BLaER1 (cell line): ENCODE measurements around the gene TSPAN5.
A peak's percentile ranks its signal among the peaks of the same experiment; 100 is the strongest.

Source experiments
- H3K27ac ChIP-seq: shearing (Covaris generic); formaldehyde crosslinking; 2 replicates; pipeline ENCODE4 v1.8.1; 2022
- H3K27me3 ChIP-seq: shearing (Covaris generic); formaldehyde crosslinking; 2 replicates; pipeline ENCODE4 v1.8.1; 2022
- H3K36me3 ChIP-seq: shearing (Covaris generic); formaldehyde crosslinking; 2 replicates; pipeline ENCODE4 v1.8.1; 2022
- H3K4me1 ChIP-seq: shearing (Covaris generic); formaldehyde crosslinking; 2 replicates; pipeline ENCODE4 v1.8.1; 2022
- H3K4me2 ChIP-seq: shearing (Covaris generic); formaldehyde crosslinking; 2 replicates; pipeline ENCODE4 v1.8.1; 2022
- H3K4me3 ChIP-seq: shearing (Covaris generic); formaldehyde crosslinking; 2 replicates; pipeline ENCODE4 v1.8.1; 2022
- H3K9ac ChIP-seq: shearing (Covaris generic); formaldehyde crosslinking; 2 replicates; pipeline ENCODE4 v1.8.1; 2022
- H3K9me3 ChIP-seq: shearing (Covaris generic); formaldehyde crosslinking; 2 replicates; pipeline ENCODE4 v1.8.1; 2022
- H4K20me1 ChIP-seq: shearing (Covaris generic); formaldehyde crosslinking; 2 replicates; pipeline ENCODE4 v1.8.1; 2022
- Cebpa-rat ChIP-seq: shearing (Covaris generic); IDR thresholded peaks from 2 replicates; pipeline ENCODE4 v1.8.1; 2022

Gene TSPAN5

DNA sequence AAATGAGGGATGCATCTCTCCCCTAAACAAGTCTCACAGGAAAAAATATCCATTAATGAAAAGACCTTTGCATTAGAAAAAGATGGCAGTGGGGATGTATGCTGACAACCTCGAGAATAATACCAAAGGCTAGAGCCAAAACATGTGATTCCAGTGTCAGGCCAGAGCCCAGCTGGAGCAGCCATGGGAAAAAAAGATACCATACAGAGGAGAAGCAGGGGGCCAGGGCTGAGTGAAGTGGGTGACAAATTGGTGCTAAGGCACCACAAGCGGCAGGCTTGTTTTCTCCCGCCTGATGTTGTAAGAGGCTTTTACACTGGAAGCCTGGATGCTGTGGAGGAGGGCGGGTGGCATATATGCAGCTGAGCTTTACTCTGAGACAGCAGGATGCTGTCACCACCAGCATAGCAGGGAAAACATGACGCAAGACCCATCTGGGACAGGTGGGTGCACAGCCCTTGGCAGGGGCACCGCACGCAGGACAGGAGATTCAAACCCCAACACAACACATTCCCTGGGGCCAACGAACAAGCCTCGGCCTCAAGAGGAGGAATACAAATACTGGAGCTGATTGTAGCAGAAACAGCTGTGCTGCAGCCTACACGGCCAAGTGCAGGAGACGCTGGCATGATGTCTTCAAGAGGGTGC lies 91.9 kb downstream of the TSPAN5 start:
- Histone ChIP-seq H3K9ac (no peak overlapping the region), H3K4me1 (peaks cover 13% of the 10 kb centered on the region), H3K4me3 (no peak overlapping the region), H3K9me3 (no peaks in the 10 kb centered on the region), H3K36me3 (no peaks in the 10 kb centered on the region), H3K4me2 (peak overlapping the region; percentile 42), H4K20me1 (no peaks in the 10 kb centered on the region), H3K27ac (no peak overlapping the region), H3K27me3 (no peaks in the 10 kb centered on the region)
- no peak for TF ChIP-seq Cebpa-rat

DNA sequence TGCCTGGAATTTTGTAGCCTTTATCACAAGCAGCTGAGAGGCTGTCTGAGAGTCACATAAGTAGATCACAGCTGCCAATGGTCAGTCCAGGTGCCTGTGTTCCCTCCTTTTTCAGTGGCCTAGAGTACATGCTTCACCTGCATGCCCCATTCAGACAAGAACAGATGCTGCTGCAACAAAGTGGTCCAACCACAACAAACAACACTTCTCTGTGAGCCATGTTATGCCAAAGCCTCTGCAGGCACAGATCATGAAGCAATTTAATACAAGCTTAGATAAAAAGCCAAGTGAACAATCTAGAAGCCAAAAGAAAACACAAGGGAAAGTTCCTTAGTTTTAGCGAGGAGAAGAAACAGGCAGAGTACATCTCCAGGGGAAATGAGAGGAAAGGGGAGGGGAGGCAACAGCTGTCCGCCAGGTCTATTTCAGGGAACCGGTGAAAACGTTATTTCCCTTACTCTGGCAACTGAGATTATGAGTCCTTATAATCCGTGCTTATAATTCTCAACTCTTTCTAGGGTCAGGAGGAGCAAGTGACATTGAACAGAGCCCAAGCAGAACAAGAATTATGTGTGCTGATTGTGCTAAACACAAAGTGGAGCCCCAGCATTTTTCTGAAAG lies 92.6 kb downstream of the TSPAN5 start:
- Histone ChIP-seq H3K4me1 (peaks cover 13% of the 10 kb centered on the region), H3K9ac (no peak overlapping the region), H3K4me3 (no peak overlapping the region), H3K27ac (no peak overlapping the region), H3K9me3 (no peaks in the 10 kb centered on the region), H4K20me1 (no peaks in the 10 kb centered on the region), H3K4me2 (peak overlapping the region; percentile 42), H3K27me3 (no peaks in the 10 kb centered on the region), H3K36me3 (no peaks in the 10 kb centered on the region)
- no peak for TF ChIP-seq Cebpa-rat

DNA sequence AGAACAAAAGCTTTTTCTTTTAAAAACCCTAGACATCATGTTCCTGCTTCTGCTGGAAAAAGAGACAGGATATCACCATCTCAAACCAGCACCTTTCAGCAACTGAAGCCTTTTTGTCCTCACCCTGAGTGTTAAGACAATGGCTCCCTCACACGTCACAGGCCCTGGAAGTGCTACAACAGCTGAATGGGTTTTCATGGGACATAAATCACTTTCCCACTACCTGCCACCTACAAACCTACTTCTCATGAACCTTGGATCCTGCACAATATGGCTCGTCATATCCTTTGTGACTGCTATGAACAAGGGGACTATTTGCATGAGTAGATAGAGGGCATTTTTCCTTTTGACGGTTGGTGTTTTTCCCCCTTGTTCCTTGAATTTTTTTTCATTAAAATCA lies 93.6 kb downstream of the TSPAN5 start:
- H3K4me2 ChIP-seq: no peak overlapping the region
- H3K27me3 ChIP-seq: no peaks in the 10 kb centered on the region
- peaks cover 13% of the 10 kb centered on the region for H3K4me1 ChIP-seq
- no peak overlapping the region for H3K9ac ChIP-seq
- H3K9me3 ChIP-seq: no peaks in the 10 kb centered on the region
- H3K36me3 ChIP-seq: no peaks in the 10 kb centered on the region
- no peak overlapping the region for H3K4me3 ChIP-seq
- H3K27ac ChIP-seq: no peak overlapping the region
- no peak for TF ChIP-seq Cebpa-rat
- H4K20me1 ChIP-seq: no peaks in the 10 kb centered on the region

DNA sequence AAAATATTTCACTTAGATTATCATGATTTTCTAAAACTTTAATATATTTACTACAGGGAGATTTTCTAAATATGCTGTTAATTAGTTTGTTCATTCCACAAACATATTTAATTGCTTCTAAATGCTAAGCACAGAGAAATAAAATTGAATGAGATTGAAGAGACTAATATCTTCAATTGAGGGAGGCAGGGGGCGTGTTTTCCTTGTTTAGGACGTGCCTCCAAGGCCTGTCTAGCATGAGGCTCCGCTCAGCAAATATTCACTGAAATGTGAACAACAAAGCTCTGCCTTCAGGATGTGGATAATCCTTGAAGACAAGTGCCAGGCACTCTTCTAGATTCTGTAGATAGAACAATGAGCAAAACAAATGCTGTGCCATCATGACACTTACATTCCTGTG lies 98.1 kb downstream of the TSPAN5 start:
- H3K9ac ChIP-seq: no peak overlapping the region
- no peak for TF ChIP-seq Cebpa-rat
- no peak overlapping the region for H3K4me2 ChIP-seq
- H4K20me1 ChIP-seq: no peaks in the 10 kb centered on the region
- H3K4me3 ChIP-seq: no peak overlapping the region
- no peaks in the 10 kb centered on the region for H3K36me3 ChIP-seq
- no peaks in the 10 kb centered on the region for H3K27me3 ChIP-seq
- H3K4me1 ChIP-seq: no peaks in the 10 kb centered on the region
- H3K9me3 ChIP-seq: no peaks in the 10 kb centered on the region
- no peak overlapping the region for H3K27ac ChIP-seq

DNA sequence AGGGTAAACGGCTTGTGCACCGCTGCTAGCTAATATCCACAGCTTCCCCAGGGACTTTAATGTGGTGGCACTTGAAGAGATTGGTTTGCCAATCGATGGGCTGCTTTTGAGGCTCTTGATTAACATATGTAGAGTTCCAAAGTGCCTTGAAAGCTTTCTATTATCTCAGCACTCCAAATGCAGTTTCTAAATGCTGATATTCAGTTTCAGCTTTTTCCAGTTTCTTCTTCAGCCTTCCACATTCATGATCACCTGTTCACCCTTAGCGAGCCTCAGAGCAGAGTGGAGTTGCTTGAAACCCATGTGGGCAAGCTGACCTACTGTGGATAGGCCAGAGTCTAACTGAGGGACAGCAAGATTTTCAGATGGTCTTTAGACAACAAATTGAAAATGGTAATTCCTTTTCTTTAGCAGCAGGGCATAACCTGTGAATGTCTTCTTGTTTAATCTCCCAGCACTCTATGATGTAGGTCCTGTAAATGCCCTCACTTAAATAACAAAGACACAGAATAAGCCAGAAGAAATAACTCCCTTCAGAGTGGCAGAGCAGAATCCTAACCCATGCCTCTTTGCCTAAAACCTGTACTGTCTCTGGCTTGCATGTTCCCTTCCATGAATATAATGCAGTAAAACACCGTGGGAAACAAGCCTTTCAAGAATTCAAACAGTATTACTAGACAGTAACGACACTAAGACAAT lies 99.8 kb downstream of the TSPAN5 start:
- no peaks in the 10 kb centered on the region for H4K20me1 ChIP-seq
- no peaks in the 10 kb centered on the region for H3K9me3 ChIP-seq
- H3K9ac ChIP-seq: no peak overlapping the region
- no peaks in the 10 kb centered on the region for H3K4me1 ChIP-seq
- no peaks in the 10 kb centered on the region for H3K36me3 ChIP-seq
- H3K27ac ChIP-seq: no peak overlapping the region
- H3K4me2 ChIP-seq: no peak overlapping the region
- no peaks in the 10 kb centered on the region for H3K27me3 ChIP-seq
- H3K4me3 ChIP-seq: no peak overlapping the region
- TF ChIP-seq Cebpa-rat: no peak

DNA sequence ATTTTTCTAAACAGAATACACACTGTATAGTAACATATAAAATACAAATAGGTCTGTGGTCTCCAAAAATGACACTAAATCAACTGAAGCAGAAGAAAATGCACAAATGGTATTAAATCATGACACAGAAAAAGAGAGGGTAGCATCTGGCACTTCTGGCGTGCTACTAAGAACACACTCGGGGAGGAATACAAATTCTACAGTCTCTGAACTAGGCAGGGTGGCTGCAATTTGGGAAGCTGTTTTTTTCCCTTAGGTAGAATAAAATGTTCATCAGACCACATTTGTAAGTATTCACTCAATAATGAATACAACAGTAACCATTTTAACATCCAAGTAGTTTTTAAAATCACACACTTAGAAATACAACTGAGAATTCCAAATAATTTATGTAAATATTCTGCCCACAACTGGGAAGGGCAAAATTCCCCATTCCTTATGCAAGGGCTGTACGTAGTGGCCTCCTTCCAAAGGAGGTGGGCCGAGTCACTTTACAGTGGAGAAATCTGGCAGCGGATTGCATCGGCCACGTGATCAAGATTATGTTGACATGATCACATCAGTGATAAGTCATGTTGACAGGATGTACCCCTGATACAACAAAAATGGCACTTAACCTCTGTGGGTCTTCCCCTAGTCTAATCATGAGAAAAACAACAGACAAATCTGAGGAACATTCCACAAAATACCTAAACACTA lies 101.1 kb downstream of the TSPAN5 start:
- Histone ChIP-seq H3K4me2 (no peak overlapping the region), H3K4me1 (no peaks in the 10 kb centered on the region), H3K9ac (no peak overlapping the region), H4K20me1 (no peaks in the 10 kb centered on the region), H3K36me3 (no peaks in the 10 kb centered on the region), H3K4me3 (no peak overlapping the region), H3K27ac (no peak overlapping the region), H3K9me3 (no peaks in the 10 kb centered on the region), H3K27me3 (no peaks in the 10 kb centered on the region)
- TF ChIP-seq Cebpa-rat: no peak

DNA sequence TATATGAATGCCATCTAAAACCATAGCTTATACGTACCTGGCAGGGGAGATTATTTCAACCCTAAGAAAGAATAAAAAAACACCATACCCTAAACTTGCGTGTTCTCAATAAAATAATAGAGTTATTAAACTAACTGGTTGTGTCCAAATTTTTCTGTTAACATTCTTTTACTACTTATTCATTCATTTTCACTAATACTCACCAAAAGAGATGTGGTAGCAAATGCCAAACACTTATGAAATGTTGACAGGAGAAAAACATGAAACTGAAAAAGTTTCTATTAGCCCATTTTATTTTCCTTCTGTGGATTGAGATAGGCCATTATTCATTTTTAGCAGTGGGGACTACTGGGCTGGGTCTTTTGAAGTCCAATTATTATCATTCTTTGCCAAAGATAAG lies 102.0 kb downstream of the TSPAN5 start:
- no peak overlapping the region for H3K27ac ChIP-seq
- no peaks in the 10 kb centered on the region for H3K9me3 ChIP-seq
- no peak overlapping the region for H3K4me3 ChIP-seq
- no peaks in the 10 kb centered on the region for H3K27me3 ChIP-seq
- no peak overlapping the region for H3K9ac ChIP-seq
- no peaks in the 10 kb centered on the region for H4K20me1 ChIP-seq
- no peaks in the 10 kb centered on the region for H3K4me1 ChIP-seq
- no peak for TF ChIP-seq Cebpa-rat
- no peaks in the 10 kb centered on the region for H3K36me3 ChIP-seq
- no peak overlapping the region for H3K4me2 ChIP-seq

DNA sequence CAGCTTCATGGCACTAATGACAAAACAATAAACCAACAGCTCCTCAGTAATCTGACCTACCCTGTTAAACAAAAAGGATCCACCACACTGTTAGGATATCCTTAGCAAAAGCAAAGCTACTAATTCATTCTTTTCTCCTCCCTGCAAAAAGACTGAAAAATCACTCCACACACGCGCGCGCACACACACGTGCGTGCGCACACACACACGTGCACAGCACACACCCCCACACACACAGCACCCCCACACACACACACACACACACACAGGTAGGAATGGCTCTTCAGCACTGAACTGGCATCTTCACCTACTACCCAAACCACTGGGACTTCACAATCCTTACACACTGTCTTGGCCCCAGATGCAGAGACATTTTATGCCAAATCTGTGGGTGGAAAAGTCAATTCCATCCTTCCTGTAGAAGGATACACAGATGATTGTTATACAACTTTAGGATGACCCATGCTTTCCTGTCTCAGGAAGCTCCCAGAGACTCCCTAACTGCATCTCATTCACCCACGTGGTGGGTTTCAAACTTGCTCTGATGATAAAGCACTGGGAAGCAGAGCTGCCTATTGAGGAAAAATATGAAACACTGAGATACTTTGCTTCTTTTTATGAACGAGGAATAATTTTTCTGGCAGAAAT lies 102.5 kb downstream of the TSPAN5 start:
- TF ChIP-seq Cebpa-rat: no peak
- no peaks in the 10 kb centered on the region for H3K27me3 ChIP-seq
- no peak overlapping the region for H3K9ac ChIP-seq
- H3K36me3 ChIP-seq: no peaks in the 10 kb centered on the region
- no peak overlapping the region for H3K4me2 ChIP-seq
- H3K9me3 ChIP-seq: no peaks in the 10 kb centered on the region
- H3K27ac ChIP-seq: no peak overlapping the region
- H3K4me1 ChIP-seq: no peaks in the 10 kb centered on the region
- H4K20me1 ChIP-seq: no peaks in the 10 kb centered on the region
- no peak overlapping the region for H3K4me3 ChIP-seq

DNA sequence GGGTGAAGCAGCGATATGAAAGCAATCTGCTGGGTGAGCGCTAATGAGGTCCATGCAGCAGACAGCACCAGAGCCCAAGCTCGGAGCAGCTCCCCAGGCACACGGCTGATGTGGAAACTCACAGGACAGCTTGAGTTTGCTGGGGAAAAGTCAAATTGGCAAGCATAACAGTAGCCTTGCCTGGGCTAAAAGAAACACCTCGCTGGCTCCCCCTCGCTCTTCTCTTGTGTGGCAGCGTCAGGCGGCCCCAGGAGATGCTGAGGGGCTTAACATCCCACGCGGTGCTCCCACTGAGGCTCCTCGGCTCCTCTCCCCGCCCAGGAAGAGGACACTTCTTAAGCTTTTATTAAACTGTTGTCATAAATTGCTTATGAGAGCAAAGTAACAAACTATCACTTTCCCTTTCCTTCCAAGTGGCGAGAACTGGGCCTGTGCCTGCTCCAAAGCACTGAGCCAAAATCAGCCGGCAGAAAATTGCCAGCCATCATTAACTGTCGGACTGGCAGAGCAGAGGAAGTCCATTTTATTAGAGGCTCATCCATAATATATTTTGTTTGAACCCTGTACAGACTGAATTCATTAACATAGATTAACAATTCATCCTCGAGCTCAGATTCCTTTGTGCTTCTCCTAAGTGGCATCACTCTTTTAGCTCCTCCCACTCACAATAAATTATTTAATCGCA lies 111.4 kb downstream of the TSPAN5 start:
- no peaks in the 10 kb centered on the region for H4K20me1 ChIP-seq
- no peaks in the 10 kb centered on the region for H3K36me3 ChIP-seq
- no peak for TF ChIP-seq Cebpa-rat
- H3K9ac ChIP-seq: no peak overlapping the region
- no peaks in the 10 kb centered on the region for H3K4me1 ChIP-seq
- H3K4me3 ChIP-seq: no peak overlapping the region
- no peaks in the 10 kb centered on the region for H3K27me3 ChIP-seq
- H3K9me3 ChIP-seq: no peaks in the 10 kb centered on the region
- no peak overlapping the region for H3K4me2 ChIP-seq
- no peak overlapping the region for H3K27ac ChIP-seq
